H1 (cell line): Measurements from ENCODE around the gene U2SURP. TPM values are rescaled to one million over a fixed set of nuclear protein-coding genes. Genes with fewer than 3 reads are reported as not detected.

Experiments used
- BCL11A ChIP-seq, 2 experiments: IDR thresholded peaks; one replicate each; pipeline ENCODE4 v1.6.1; 2011; ENCODE audit warnings: low read depth in 2 of 2, low read length in 2 of 2, mild to moderate bottlenecking in 2 of 2
- HDAC2 ChIP-seq, 2 experiments: fragments of 300-600 bp in 1 of 2; sonication (generic) in 1 of 2; IDR thresholded peaks; 2 replicates each; pipeline ENCODE4 v1.6.1; 2011 to 2012; ENCODE audit warnings: low read depth in 2 of 2, low read length in 2 of 2, mild to moderate bottlenecking in 2 of 2, moderate library complexity in 2 of 2, borderline replicate concordance in 1 of 2, inconsistent platforms in 1 of 2
- KDM1A ChIP-seq: fragments of 200-600, 300-600 bp; sonication (generic); IDR thresholded peaks from 2 replicates; pipeline ENCODE4 v1.7.1; 2016; ENCODE audit warnings: mild to moderate bottlenecking, low read length, borderline replicate concordance
- NRF1 ChIP-seq: IDR thresholded peaks from 2 replicates; pipeline ENCODE4 v1.6.1; 2011; ENCODE audit warnings: mild to moderate bottlenecking, low read depth, low read length, improper control_type of control experiment
- POLR2AphosphoS5 ChIP-seq: IDR thresholded peaks from 2 replicates; pipeline ENCODE4 v1.6.1; 2011; ENCODE audit warnings: low read depth, low read length
- POU5F1 ChIP-seq: IDR thresholded peaks from 2 replicates; pipeline ENCODE4 v1.6.1; 2011; ENCODE audit warnings: low read depth, mild to moderate bottlenecking, low read length, moderate library complexity
- TBP ChIP-seq: IDR thresholded peaks from 2 replicates; pipeline ENCODE4 v1.6.1; 2011; ENCODE audit warnings: low read depth, low read length, improper control_type of control experiment
- polyA plus RNA-seq, 7 experiments: library from polyadenylated mRNA; depleted of rRNA in 3 of 7; stranded (reverse) in 5 of 7; unstranded in 2 of 7; fragments of >200 nt in 5 of 7; fragments of 200-250 nt in 2 of 7; gene quantifications; 1 replicate in 5 of 7; 2 replicates in 1 of 7; 4 replicates in 1 of 7; pipeline versions ENCODE4 v1.2.1 to v1.2.3, GENCODE V29; 2011 to 2013; ENCODE audit warnings: missing spikeins in 2 of 7, mixed read lengths in 2 of 7
- total RNA-seq: library from RNA; stranded (reverse); fragmentation: NEBNext Ultra II Directional; extraction: Animal tissue kit (Norgen Biotek cat#: 25700); gene quantifications from 2 replicates; pipeline ENCODE4 v1.2.1, GENCODE V29; 2021
- TF ChIP-seq, protein P1 (sequence below): fragments of 300-600 bp; sonication (generic); IDR thresholded peaks from 2 replicates; pipeline ENCODE4 v1.7.1; 2012; ENCODE audit warnings: low read length, moderate library complexity, mild to moderate bottlenecking, inconsistent platforms; ENCODE audit not compliant: insufficient replicate concordance

U2SURP gene
- total and polyA plus RNA-seq, 2 of the 8 experiments (the other 6 are each of a cell fraction or from before 2014, with no cell fraction given) = 22.2 to 167 TPM

DNA sequence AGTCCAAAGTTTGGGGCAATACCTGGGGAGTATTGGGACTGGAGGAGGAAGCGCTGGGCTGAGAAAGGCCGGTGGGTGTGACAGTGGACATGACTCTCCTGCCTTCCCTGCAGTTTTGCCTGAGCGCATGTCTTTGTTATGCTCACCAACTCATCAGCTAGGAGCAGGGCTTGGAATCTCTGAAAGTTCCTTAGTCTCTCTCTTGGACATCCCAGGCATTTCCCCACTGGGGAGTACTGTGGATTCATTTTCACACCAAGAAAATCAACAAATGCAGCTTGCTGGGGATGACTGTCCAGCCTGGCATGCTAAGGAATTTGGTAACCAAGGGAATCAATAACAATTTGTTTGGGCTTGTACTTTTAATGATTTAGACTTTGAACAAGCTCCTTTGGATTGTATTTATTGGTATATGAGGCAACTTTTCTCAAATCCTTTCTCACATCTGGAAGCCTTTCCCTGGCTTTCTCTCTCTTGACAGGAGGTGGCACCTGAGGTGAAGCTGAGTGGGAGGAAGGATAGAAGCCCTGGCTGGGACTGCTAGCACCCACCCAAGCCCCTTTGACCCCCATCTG lies 69.7 kb downstream of the U2SURP start (continued):
- no peak for TF ChIP-seq TBP
- no peak for TF ChIP-seq BCL11A (IDR thresholded peaks at IDR 0.05; ENCODE audit: low read depth in 2 of 2, low read length in 2 of 2)
- no peak for TF ChIP-seq KDM1A
- no peak for TF ChIP-seq NRF1
- no peak for TF ChIP-seq HDAC2 (IDR thresholded peaks at IDR 0.05; ENCODE audit: borderline replicate concordance in 1 of 2, low read depth in 2 of 2, low read length in 2 of 2)
- TF ChIP-seq POLR2AphosphoS5 = no peak
- TF ChIP-seq, protein P1, sequence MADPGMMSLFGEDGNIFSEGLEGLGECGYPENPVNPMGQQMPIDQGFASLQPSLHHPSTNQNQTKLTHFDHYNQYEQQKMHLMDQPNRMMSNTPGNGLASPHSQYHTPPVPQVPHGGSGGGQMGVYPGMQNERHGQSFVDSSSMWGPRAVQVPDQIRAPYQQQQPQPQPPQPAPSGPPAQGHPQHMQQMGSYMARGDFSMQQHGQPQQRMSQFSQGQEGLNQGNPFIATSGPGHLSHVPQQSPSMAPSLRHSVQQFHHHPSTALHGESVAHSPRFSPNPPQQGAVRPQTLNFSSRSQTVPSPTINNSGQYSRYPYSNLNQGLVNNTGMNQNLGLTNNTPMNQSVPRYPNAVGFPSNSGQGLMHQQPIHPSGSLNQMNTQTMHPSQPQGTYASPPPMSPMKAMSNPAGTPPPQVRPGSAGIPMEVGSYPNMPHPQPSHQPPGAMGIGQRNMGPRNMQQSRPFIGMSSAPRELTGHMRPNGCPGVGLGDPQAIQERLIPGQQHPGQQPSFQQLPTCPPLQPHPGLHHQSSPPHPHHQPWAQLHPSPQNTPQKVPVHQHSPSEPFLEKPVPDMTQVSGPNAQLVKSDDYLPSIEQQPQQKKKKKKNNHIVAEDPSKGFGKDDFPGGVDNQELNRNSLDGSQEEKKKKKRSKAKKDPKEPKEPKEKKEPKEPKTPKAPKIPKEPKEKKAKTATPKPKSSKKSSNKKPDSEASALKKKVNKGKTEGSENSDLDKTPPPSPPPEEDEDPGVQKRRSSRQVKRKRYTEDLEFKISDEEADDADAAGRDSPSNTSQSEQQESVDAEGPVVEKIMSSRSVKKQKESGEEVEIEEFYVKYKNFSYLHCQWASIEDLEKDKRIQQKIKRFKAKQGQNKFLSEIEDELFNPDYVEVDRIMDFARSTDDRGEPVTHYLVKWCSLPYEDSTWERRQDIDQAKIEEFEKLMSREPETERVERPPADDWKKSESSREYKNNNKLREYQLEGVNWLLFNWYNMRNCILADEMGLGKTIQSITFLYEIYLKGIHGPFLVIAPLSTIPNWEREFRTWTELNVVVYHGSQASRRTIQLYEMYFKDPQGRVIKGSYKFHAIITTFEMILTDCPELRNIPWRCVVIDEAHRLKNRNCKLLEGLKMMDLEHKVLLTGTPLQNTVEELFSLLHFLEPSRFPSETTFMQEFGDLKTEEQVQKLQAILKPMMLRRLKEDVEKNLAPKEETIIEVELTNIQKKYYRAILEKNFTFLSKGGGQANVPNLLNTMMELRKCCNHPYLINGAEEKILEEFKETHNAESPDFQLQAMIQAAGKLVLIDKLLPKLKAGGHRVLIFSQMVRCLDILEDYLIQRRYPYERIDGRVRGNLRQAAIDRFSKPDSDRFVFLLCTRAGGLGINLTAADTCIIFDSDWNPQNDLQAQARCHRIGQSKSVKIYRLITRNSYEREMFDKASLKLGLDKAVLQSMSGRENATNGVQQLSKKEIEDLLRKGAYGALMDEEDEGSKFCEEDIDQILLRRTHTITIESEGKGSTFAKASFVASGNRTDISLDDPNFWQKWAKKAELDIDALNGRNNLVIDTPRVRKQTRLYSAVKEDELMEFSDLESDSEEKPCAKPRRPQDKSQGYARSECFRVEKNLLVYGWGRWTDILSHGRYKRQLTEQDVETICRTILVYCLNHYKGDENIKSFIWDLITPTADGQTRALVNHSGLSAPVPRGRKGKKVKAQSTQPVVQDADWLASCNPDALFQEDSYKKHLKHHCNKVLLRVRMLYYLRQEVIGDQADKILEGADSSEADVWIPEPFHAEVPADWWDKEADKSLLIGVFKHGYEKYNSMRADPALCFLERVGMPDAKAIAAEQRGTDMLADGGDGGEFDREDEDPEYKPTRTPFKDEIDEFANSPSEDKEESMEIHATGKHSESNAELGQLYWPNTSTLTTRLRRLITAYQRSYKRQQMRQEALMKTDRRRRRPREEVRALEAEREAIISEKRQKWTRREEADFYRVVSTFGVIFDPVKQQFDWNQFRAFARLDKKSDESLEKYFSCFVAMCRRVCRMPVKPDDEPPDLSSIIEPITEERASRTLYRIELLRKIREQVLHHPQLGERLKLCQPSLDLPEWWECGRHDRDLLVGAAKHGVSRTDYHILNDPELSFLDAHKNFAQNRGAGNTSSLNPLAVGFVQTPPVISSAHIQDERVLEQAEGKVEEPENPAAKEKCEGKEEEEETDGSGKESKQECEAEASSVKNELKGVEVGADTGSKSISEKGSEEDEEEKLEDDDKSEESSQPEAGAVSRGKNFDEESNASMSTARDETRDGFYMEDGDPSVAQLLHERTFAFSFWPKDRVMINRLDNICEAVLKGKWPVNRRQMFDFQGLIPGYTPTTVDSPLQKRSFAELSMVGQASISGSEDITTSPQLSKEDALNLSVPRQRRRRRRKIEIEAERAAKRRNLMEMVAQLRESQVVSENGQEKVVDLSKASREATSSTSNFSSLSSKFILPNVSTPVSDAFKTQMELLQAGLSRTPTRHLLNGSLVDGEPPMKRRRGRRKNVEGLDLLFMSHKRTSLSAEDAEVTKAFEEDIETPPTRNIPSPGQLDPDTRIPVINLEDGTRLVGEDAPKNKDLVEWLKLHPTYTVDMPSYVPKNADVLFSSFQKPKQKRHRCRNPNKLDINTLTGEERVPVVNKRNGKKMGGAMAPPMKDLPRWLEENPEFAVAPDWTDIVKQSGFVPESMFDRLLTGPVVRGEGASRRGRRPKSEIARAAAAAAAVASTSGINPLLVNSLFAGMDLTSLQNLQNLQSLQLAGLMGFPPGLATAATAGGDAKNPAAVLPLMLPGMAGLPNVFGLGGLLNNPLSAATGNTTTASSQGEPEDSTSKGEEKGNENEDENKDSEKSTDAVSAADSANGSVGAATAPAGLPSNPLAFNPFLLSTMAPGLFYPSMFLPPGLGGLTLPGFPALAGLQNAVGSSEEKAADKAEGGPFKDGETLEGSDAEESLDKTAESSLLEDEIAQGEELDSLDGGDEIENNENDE = no peak
- TF ChIP-seq POU5F1 = no peak
